ENCODE measurements around the gene RNASE8.

DNA sequence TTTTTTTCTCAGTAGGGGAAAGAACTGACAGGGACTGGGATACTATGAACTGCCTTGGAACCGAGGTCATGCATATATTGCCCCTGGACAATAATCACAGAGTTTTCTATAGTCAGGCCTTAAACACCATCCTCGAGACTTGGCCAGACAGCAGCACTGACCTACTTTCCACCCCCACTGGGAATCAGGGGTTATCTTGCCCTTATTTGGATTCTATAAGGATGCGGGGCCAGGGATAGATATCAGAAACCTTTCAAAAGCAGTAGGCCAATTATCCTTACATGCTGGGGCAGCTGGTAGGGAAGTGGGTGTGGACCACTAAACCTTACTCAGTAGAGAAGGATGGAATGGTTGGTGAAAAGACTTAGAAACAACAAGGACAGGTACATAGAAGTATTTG lies 38.8 kb downstream of the RNASE8 start:
- TF ChIP-seq POLR2AphosphoS5 (IDR thresholded peaks at IDR 0.05; ENCODE audit: low read depth, low read length) (no peak), TAF1 (IDR thresholded peaks at IDR 0.05; ENCODE audit: low read depth, low read length) (no peak), PAX5 (IDR thresholded peaks at IDR 0.05; ENCODE audit: insufficient read depth, low read length, severe bottlenecking) (no peak), POLR2A (IDR thresholded peaks at IDR 0.05; ENCODE audit: low read depth, low read length) (no peak)

All from GM12891 (cell line).